Central memory CD8-positive, alpha-beta T cell (primary cell): Measurements from ENCODE around the gene UEVLD.

ENCODE experiments used
- ATAC-seq: fragments of 150-1000 bp; cut with Tn5 transposase; replicated peaks from 2 replicates; pipeline ENCODE4 v1.10.0; 2022; ENCODE audit warnings: mild to moderate bottlenecking, moderate FRiP score, moderate number of reproducible peaks; ENCODE audit not compliant: poor library complexity, severe bottlenecking; ENCODE audit errors: extremely low read depth
- DNase-seq, 2 donors: peaks; one replicate each; pipeline ENCODE4 v3.0.0; 2021; ENCODE audit warnings: low spot score in 2 of 2
- H3K27ac Mint-ChIP-seq: one replicate; pipeline ENCODE4 v1.8.0; 2022; ENCODE audit warnings: low read depth, mild to moderate bottlenecking, moderate library complexity, mixed read lengths
- H3K27me3 Mint-ChIP-seq: one replicate; pipeline ENCODE4 v1.8.0; 2022; ENCODE audit warnings: mixed read lengths
- H3K36me3 Mint-ChIP-seq: one replicate; pipeline ENCODE4 v1.8.0; 2022; ENCODE audit warnings: mild to moderate bottlenecking, moderate library complexity, mixed read lengths; ENCODE audit not compliant: insufficient read depth
- H3K4me1 Mint-ChIP-seq: one replicate; pipeline ENCODE4 v1.8.0; 2022; ENCODE audit warnings: mixed read lengths
- H3K4me3 Mint-ChIP-seq: one replicate; pipeline ENCODE4 v1.8.0; 2022; ENCODE audit warnings: mild to moderate bottlenecking, moderate library complexity, mixed read lengths
- H3K9me3 Mint-ChIP-seq: one replicate; pipeline ENCODE4 v1.8.0; 2022; ENCODE audit warnings: mixed read lengths

The UEVLD gene

DNA sequence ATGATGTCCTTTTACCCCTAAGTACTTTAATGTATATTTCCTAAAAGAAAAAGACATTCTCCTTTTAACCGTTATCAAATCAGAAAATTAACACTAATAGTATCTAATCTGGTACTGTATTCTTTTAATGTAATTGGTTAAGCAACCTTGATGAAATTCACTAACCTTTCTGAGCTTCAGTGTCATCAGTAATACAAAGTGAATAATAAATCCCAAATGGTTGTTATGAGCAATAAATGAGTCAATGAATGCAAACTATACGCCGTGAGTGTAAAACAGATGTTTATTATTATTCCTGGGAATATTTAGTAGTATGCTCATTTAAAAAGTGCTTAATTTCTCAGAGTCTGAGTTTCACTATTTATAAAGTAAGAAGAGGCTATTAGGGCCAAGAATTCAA, 21.5 kb downstream of the UEVLD start:
- Mint-ChIP-seq H3K9me3 (no peaks in the 10 kb centered on the region), H3K4me1 (no peaks in the 10 kb centered on the region)
- no peak for ATAC-seq

DNA sequence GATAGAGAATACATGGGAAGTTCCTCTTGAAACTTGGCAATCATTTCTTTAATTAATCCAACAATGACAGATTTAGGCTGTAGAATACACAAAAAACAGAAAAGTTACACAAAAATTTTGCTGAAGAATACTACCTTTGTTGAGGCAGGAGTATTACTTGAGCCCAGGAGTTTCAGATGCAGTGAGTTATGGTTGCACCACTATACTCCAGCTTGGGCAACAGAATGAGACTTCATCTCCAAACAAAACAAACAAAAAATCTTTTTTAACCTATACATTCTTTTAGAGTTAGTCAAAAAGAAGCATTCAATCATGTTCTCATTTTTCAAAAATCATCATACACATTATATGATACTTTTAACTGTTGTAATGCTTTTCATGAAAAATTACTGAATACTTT, 22.1 kb downstream of the UEVLD start:
- no peak for DNase-seq
- H3K4me3 Mint-ChIP-seq: no peak overlapping the region
- ATAC-seq: no peak
- no peaks in the 10 kb centered on the region for H3K27me3 Mint-ChIP-seq
- H3K36me3 Mint-ChIP-seq: peaks cover 26% of the 10 kb centered on the region
- H3K27ac Mint-ChIP-seq: no peak overlapping the region
- no peaks in the 10 kb centered on the region for H3K9me3 Mint-ChIP-seq
- no peaks in the 10 kb centered on the region for H3K4me1 Mint-ChIP-seq

More for the DNA sequence above, 21.5 kb downstream of the UEVLD start:
- Mint-ChIP-seq H3K27ac (no peak overlapping the region), H3K4me3 (no peak overlapping the region), H3K27me3 (no peaks in the 10 kb centered on the region), H3K36me3 (peaks cover 26% of the 10 kb centered on the region)
- no peak for DNase-seq

DNA sequence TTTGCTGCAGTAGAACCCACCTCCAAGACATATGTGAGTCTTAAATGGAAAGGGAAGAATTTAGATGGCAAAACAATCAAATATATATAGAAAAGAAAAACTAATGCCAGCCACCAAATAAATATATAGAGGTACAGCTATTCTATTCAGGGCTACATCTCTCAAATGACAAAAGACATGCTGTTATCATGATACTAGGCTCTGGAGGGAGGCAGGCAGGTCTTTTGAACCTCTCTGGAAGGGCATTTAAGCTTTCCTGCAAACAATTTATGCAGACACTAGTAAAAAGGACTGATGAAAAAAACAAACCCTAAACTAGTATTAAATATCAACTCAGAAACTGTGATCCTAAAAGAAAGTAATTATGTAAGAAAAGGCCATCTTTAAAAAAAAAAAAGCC, 24.4 kb downstream of the UEVLD start:
- Mint-ChIP-seq H3K27me3 (no peaks in the 10 kb centered on the region), H3K27ac (no peak overlapping the region), H3K9me3 (no peaks in the 10 kb centered on the region), H3K36me3 (peaks cover 29% of the 10 kb centered on the region), H3K4me1 (no peaks in the 10 kb centered on the region), H3K4me3 (no peak overlapping the region)
- ATAC-seq (no peak), DNase-seq (no peak)

DNA sequence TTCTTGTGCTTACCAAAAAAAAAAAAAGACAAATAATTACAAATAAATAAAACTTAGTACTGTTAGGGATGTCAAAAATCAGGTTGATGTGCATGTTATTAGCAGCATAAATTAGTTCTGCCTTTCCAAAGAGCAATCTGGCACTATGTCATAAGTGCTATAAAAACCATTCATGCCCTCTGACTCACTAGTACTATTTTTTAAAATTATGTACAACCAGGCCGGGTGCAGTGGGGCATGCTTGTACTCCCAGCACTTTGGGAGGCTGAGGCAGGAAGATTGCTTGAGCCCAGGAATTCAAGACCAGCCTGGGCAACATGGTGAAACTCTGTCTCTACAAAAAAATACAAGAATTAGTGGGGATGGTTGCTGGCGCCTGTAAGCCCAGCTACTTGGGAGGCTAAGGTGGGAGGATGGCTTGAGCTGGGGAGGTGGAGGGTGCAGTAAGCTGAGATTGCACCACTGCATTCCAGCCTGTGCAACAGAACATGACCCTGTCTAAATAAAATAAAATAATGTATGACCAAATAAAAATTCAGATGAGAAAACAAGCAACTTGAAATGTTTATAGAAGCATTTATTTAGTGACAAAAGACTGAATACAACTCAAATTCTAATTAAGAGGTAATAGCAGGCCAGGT, 25.3 kb downstream of the UEVLD start:
- DNase-seq (no peak), ATAC-seq (no peak)
- no peaks in the 10 kb centered on the region for H3K4me1 Mint-ChIP-seq
- H3K9me3 Mint-ChIP-seq: no peaks in the 10 kb centered on the region
- no peak overlapping the region for H3K27ac Mint-ChIP-seq
- peaks cover 27% of the 10 kb centered on the region for H3K36me3 Mint-ChIP-seq
- H3K4me3 Mint-ChIP-seq: no peak overlapping the region
- H3K27me3 Mint-ChIP-seq: no peaks in the 10 kb centered on the region

DNA sequence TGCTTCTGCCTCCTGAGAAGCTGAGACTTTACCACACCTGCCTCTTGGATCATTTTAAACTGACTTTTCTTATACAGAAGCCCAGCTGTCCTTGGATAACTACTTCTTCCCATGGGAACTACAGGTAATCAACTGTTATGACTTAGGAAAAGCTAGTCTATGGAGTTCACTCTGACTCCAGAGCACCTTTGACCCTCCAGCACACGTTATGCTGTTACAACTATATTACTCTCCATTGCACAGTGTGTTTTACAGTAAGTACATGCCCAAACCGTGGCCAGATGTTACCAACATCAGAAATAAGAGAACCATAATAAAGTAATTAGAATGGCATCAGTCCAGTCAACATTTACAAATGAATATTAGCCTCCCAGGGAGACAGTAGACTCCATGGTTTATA, 40.5 kb downstream of the UEVLD start:
- no peak overlapping the region for H3K4me3 Mint-ChIP-seq
- no peak for ATAC-seq
- no peak overlapping the region for H3K27ac Mint-ChIP-seq

DNA sequence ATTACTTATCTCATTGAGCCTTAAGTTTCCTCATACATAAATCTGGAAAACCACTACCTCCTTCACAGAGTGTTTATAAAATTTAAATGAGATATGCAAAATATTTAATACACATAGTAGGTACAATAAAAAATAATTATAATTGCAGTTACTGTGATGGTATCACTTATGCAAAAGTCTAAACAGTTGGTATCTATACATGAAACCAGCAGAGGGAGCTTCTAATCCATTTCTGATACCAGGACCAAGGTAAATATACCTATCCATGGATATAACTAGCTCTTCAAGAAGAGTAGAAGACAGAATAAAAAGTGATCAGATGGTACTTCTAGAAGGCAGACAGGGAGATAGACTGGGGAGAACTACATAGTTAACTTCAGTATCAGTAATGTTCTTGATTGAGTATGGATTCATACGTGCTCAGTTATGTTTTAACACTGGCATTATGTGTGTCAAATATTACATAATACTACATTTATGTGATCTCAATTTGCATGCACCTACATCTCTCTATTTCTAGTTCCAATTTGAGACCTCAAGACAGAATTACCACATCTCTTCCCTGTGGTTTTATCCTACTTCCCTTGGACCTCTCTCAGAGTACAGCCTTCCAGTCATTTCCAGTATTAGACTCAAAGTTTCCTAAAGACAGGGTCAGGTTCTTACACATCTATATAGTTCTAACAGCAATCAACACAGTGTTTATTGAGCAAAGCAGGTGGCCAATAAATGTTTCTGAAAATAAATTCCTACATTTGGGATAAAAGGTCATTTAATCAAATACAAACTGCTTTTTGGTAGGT, 48.1 kb downstream of the UEVLD start:
- DNase-seq (no peak), ATAC-seq (peak; percentile 40)
- Mint-ChIP-seq H3K4me1 (no peaks in the 10 kb centered on the region), H3K27me3 (no peaks in the 10 kb centered on the region), H3K36me3 (peaks cover 6% of the 10 kb centered on the region), H3K9me3 (no peaks in the 10 kb centered on the region), H3K27ac (peak overlapping the region; percentile 36), H3K4me3 (no peak overlapping the region)

More for the DNA sequence above, 40.5 kb downstream of the UEVLD start:
- no peaks in the 10 kb centered on the region for H3K9me3 Mint-ChIP-seq
- H3K27me3 Mint-ChIP-seq: no peaks in the 10 kb centered on the region
- no peak for DNase-seq
- H3K4me1 Mint-ChIP-seq: no peaks in the 10 kb centered on the region
- peaks cover 12% of the 10 kb centered on the region for H3K36me3 Mint-ChIP-seq

DNA sequence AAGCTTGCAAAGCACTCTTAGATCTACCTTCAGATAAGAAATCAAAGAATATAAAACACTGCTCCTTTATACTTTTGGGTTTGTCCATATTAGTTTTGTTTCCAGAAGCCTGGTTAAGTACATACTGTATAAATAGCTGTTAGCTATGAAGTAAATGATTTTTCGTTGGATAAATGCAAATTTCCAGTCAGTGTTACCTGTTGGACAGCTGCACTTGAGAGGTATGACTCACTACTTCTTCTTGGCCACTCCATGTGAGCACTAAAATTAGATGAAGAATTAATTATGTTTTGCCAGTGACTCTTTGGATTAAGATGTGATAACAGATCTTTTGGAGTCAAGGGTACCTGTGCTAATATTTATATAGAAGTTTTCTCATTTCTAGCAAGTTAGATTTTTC, 52.3 kb downstream of the UEVLD start:
- no peaks in the 10 kb centered on the region for H3K9me3 Mint-ChIP-seq
- H3K27me3 Mint-ChIP-seq: no peaks in the 10 kb centered on the region
- ATAC-seq (no peak), DNase-seq (no peak)
- no peak overlapping the region for H3K27ac Mint-ChIP-seq
- no peaks in the 10 kb centered on the region for H3K36me3 Mint-ChIP-seq
- H3K4me1 Mint-ChIP-seq: no peaks in the 10 kb centered on the region
- no peak overlapping the region for H3K4me3 Mint-ChIP-seq

DNA sequence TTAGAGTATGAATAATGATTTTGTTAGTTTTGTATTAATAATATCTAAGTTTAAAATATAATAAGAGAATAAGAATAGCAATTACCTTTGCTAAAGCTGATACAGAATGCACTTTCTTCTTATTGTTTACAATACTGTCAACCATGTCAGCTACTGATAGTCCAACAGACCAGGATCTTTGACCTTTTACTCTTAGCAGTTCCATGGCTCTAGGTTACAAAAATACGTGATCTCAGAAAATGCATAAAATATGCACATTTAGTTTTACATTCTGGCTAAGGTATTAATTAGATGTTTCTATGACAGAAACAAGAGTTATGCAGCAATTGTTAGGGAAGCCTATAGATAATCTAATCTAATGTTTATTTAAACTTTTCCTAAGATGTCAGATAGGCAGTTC, 54.3 kb downstream of the UEVLD start:
- ATAC-seq (no peak), DNase-seq (no peak)
- Mint-ChIP-seq H3K4me3 (no peak overlapping the region), H3K4me1 (no peaks in the 10 kb centered on the region), H3K36me3 (peaks cover 4% of the 10 kb centered on the region), H3K27ac (no peak overlapping the region), H3K9me3 (no peaks in the 10 kb centered on the region), H3K27me3 (no peaks in the 10 kb centered on the region)

DNA sequence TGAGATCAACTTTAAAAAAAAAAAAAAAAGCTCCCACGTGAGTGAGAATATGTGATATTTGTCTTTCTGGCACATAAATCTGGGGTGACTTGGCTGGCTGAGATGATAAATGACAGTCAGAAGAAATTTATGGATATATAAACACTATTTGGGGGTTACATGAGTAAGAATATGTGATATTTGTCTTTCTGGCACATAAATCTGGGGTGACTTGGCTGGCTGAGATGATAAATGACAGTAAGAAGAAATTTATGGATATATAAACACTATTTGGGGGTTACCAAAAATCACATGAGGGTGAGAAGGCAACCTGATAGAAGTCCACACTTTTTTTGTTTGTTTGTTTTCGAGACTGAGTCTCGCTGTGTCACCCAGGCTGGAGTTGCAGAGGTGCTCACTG, 55.2 kb downstream of the UEVLD start:
- Mint-ChIP-seq H3K27ac (no peak overlapping the region), H3K4me3 (no peak overlapping the region), H3K36me3 (peaks cover 4% of the 10 kb centered on the region), H3K9me3 (no peaks in the 10 kb centered on the region), H3K4me1 (no peaks in the 10 kb centered on the region), H3K27me3 (no peaks in the 10 kb centered on the region)
- no peak for DNase-seq
- no peak for ATAC-seq

DNA sequence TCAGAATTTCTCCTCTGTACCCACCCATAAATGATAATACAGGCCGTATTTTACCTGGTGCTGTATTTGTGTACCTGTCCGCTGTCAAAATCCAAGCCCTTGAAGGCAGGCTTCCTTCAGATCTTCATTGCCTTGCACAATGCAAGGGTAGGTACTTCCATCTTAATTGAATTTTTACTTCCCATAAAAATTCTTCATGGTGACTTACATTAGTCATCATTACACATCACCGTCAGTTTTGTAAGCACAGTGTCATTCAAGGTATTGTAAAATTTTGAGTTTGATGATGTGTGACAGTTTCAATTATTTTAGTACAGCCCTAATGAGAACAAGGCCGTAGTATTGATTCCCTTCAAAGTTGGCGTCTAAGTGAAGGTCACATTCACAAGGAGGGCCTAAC, 61.0 kb downstream of the UEVLD start:
- peaks cover 36% of the 10 kb centered on the region for H3K4me1 Mint-ChIP-seq
- ATAC-seq (no peak), DNase-seq (no peak)
- H3K27me3 Mint-ChIP-seq: no peaks in the 10 kb centered on the region
- peaks cover 30% of the 10 kb centered on the region for H3K36me3 Mint-ChIP-seq
- H3K27ac Mint-ChIP-seq: peak overlapping the region; percentile 100
- no peaks in the 10 kb centered on the region for H3K9me3 Mint-ChIP-seq
- peak overlapping the region; percentile 95 for H3K4me3 Mint-ChIP-seq

DNA sequence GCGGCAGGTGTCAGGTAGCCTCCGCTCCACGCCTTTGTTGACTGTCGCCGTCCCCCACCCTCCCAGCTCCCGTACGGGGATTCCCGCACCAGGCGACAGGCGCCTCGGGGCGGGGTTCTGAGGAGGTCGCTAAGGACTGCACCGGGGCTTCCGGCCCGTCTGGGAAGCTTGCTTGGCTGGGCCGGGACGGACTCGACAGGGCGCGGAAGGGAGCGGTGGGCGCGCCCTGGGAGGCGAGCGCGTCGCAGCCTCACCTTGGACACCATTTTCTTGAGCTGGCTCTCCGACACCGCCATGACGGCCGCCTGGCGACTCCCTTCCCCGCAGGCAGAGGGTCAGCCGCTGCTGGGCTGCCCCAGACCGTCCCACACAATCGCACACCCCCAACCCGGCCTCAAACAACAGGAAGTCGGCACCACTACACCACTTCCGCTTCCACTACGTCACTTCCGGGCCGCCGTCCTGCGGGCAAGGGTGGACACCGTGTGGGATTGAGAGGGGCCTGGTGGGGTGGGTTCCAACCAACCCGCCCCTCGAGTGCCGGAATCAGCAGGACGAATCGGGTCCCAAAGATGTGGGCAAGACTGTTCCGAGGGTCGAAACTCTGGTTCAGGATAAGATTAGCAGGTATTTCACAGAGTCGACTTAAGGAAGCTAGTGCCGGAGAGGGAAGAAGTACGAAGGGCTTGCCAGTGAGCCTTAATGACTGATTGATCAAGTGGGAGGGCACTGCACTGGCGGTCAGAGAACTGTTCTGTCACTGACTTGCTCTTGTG, 61.8 kb downstream of the UEVLD start, which contains the start of gene TSG101:
TSG101 (minus strand) TSS at position 422 of the 776 bp plus-strand sequence; CDS start at position 296, 126 bp downstream.
- H3K36me3 Mint-ChIP-seq: peaks cover 32% of the 10 kb centered on the region
- peaks cover 44% of the 10 kb centered on the region for H3K4me1 Mint-ChIP-seq
- DNase-seq (peak; percentile 88 to 93), ATAC-seq (peak; percentile 89)
- peak within 1 kb of the TSS; percentile 95 for H3K4me3 Mint-ChIP-seq
- peak within 1 kb of the TSS; percentile 100 for H3K27ac Mint-ChIP-seq
- H3K9me3 Mint-ChIP-seq: no peaks in the 10 kb centered on the region
- H3K27me3 Mint-ChIP-seq: no peaks in the 10 kb centered on the region

DNA sequence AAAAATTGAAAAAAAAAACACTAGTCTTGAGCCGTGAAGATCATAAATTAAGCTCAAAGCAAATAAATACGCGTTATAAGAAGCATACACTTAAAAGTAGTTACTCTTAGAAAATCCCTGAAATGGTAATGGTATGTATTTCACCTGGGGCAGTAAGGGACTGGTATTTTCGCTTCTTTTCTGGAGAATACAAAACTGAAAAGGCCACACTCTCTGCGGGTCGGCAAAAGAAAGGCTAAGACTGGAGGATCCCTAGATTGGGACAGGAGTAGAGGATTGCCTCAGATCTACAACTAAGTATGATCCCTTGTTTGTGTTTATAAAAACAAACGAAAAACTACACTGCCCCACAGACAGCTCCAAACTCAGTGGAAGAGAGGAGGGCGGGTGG, 62.4 kb downstream of the UEVLD start:
- Mint-ChIP-seq H3K27ac (peak overlapping the region; percentile 100), H3K9me3 (no peaks in the 10 kb centered on the region), H3K36me3 (peaks cover 32% of the 10 kb centered on the region), H3K4me1 (peaks cover 46% of the 10 kb centered on the region), H3K27me3 (no peaks in the 10 kb centered on the region), H3K4me3 (peak overlapping the region; percentile 95)
- ATAC-seq (no peak), DNase-seq (no peak)
